ENCODE measurements around the gene GPR132. TPM values are rescaled to one million over a fixed set of nuclear protein-coding genes. Genes with fewer than 3 reads are reported as not detected.

Gene GPR132
- total RNA-seq, 3 donors from 2014 or later (not counting 1 experiment from before 2014, with no cell fraction given), result 18.2 to 30.3 (median 26.7) TPM

DNA sequence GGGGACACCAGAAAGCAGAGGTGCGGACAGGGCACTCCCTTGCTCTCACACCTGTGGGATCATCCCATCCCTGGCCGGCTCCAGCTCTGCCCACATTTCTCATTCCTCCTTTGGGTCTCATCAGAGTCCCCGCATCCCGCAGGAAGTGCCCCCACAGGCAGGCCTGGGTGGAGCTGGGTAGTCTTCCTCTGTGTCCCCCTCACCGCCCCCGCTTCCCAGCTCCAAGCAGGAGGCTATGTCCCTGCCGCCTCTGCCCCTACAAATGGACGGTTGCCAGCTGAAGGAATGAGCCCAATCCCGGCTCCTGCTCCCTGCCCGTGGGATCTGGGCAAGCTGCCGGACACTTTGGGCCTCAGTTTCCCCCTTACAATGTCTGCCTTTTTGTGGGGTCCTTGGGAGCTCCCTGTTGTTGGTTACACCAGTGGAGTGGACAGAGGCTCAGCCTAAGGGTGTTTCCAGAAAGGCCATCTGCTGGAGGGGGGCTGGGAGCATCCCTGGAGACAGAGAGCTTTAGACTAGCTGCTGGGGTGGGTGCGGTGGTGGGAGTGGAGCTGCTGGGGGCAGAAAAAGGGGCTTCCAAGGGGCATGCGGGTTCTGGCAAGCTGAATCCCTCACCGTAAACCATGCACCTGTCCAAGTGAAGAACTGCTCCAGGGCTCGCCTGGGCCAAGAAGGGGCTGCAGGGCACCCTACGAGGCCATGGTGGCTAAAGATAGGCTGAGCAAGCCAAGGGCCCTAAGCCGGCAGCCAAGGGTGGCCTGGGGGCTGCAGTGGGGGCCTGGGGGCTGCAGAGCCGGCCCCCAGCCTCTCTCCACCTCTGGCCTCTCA lies 7.9 kb upstream of the GPR132 start:
- no peak overlapping the region for H3K4me3 ChIP-seq (ENCODE audit: low read length)
- Mint-ChIP-seq H3K4me1 (peaks cover 9 to 46% of the 10 kb centered on the region in 2 donors), H3K9me3 (no peaks in the 10 kb centered on the region), H3K27ac (no peak overlapping the region), H3K27me3 (ENCODE audit: low read depth in 2 of 2) (no peaks in the 10 kb centered on the region), H3K4me3 (peak overlapping the region; percentile 17), H3K36me3 (no peaks in the 10 kb centered on the region)
- no peaks in the 10 kb centered on the region for H3K36me3 ChIP-seq (ENCODE audit: control insufficient read depth, insufficient read depth, low read length)
- no peak overlapping the region for H3K27ac ChIP-seq (ENCODE audit: low read length)
- no peaks in the 10 kb centered on the region for H3K27me3 ChIP-seq (ENCODE audit: control insufficient read depth, insufficient read depth, low read length)
- H3K9me3 ChIP-seq (ENCODE audit: control insufficient read depth, insufficient read depth, low read length), result no peaks in the 10 kb centered on the region
- DNase-seq (no peak), ATAC-seq (no peak)
- TF ChIP-seq, protein P1, sequence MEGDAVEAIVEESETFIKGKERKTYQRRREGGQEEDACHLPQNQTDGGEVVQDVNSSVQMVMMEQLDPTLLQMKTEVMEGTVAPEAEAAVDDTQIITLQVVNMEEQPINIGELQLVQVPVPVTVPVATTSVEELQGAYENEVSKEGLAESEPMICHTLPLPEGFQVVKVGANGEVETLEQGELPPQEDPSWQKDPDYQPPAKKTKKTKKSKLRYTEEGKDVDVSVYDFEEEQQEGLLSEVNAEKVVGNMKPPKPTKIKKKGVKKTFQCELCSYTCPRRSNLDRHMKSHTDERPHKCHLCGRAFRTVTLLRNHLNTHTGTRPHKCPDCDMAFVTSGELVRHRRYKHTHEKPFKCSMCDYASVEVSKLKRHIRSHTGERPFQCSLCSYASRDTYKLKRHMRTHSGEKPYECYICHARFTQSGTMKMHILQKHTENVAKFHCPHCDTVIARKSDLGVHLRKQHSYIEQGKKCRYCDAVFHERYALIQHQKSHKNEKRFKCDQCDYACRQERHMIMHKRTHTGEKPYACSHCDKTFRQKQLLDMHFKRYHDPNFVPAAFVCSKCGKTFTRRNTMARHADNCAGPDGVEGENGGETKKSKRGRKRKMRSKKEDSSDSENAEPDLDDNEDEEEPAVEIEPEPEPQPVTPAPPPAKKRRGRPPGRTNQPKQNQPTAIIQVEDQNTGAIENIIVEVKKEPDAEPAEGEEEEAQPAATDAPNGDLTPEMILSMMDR (IDR thresholded peaks at IDR 0.05), result no peak
- intact Hi-C loops (cut with micrococcal nuclease), result no loop called here
- peaks cover 66% of the 10 kb centered on the region for H3K4me1 ChIP-seq (ENCODE audit: control insufficient read depth, insufficient read depth, low read length)
- 94% methylated on average over 18 of the region's 18 CpGs for WGBS (ENCODE audit: insufficient coverage)

DNA sequence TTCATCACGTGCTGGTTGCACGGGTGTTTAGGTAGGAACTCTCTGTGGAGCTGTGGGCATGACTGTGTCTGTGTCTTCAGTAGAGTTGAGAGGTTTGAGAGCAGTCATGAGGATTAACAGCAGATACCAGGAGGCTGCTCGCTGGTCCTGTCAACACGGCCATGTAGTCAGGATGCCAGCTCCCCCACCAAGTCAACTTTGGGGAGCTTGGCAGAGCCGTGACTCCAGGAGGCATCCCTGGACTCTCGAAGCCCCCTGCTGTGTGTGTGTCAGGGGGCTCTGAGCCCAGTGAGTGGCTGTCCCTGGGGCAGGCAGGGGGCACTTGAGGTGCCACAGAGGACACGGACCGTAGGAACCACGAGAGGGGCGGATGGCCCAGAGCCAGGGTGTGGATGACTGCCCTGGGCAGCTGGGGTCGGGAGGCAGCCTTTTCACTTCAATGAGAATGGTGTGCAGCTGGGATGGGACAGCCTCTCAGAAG lies 7.2 kb upstream of the GPR132 start:
- DNase-seq (no peak), ATAC-seq (no peak)
- Mint-ChIP-seq H3K4me3 (peak overlapping the region; percentile 17), H3K4me1 (peaks cover 6 to 40% of the 10 kb centered on the region in 2 donors), H3K36me3 (no peaks in the 10 kb centered on the region), H3K27me3 (ENCODE audit: low read depth in 2 of 2) (no peaks in the 10 kb centered on the region), H3K27ac (no peak overlapping the region), H3K9me3 (no peaks in the 10 kb centered on the region)
- no peak overlapping the region for H3K4me3 ChIP-seq (ENCODE audit: low read length)
- peaks cover 66% of the 10 kb centered on the region for H3K4me1 ChIP-seq (ENCODE audit: control insufficient read depth, insufficient read depth, low read length)
- intact Hi-C loops (cut with micrococcal nuclease), result no loop called here
- H3K27ac ChIP-seq (ENCODE audit: low read length), result no peak overlapping the region
- H3K36me3 ChIP-seq (ENCODE audit: control insufficient read depth, insufficient read depth, low read length), result no peaks in the 10 kb centered on the region
- no peaks in the 10 kb centered on the region for H3K9me3 ChIP-seq (ENCODE audit: control insufficient read depth, insufficient read depth, low read length)
- TF ChIP-seq, protein P1 (IDR thresholded peaks at IDR 0.05), result no peak
- WGBS (ENCODE audit: insufficient coverage), result 90% methylated on average over 11 of the region's 11 CpGs
- no peaks in the 10 kb centered on the region for H3K27me3 ChIP-seq (ENCODE audit: control insufficient read depth, insufficient read depth, low read length)

DNA sequence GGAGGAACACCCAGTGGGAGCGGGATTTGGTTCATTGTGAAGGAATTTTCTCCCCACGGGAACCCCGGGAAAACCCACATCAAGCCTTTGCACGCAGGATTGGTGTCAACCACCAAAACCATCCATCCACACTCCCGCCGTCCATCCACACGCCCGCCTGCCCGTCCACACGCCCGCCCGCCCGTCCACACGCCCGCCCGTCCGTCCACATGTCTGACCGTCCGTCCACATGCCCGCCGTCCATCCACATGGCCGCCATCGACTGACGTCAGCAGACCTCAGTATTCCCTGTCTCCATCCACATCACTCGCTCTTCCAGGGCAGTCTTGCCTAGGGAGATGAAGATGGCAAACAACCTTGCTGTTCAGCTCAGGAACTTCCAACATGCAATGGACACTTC lies 6.7 kb upstream of the GPR132 start:
- WGBS (ENCODE audit: insufficient coverage), result 92% methylated on average over 25 of the region's 25 CpGs
- Histone ChIP-seq H3K9me3 (ENCODE audit: control insufficient read depth, insufficient read depth, low read length) (no peaks in the 10 kb centered on the region), H3K36me3 (ENCODE audit: control insufficient read depth, insufficient read depth, low read length) (no peaks in the 10 kb centered on the region), H3K27ac (ENCODE audit: low read length) (no peak overlapping the region), H3K4me1 (ENCODE audit: control insufficient read depth, insufficient read depth, low read length) (peaks cover 66% of the 10 kb centered on the region), H3K27me3 (ENCODE audit: control insufficient read depth, insufficient read depth, low read length) (no peaks in the 10 kb centered on the region), H3K4me3 (ENCODE audit: low read length) (no peak overlapping the region)
- no peak for ATAC-seq
- no peak overlapping the region for H3K27ac Mint-ChIP-seq
- no peaks in the 10 kb centered on the region for H3K27me3 Mint-ChIP-seq (ENCODE audit: low read depth in 2 of 2)
- no peak overlapping the region for H3K4me3 Mint-ChIP-seq
- no peaks in the 10 kb centered on the region for H3K36me3 Mint-ChIP-seq
- TF ChIP-seq, protein P1 (IDR thresholded peaks at IDR 0.05), result no peak
- no peaks in the 10 kb centered on the region for H3K9me3 Mint-ChIP-seq
- DNase-seq, result no peak
- intact Hi-C loops (cut with micrococcal nuclease), result no loop called here
- peaks cover 6 to 40% of the 10 kb centered on the region in 2 donors for H3K4me1 Mint-ChIP-seq
